Medulla oblongata (tissue), 1 donor: Measurements from ENCODE around the gene SLC31A1.
"Not testable (repeated sequence)": the region's sequence is repeated elsewhere in the genome, so short reads cannot be mapped to it uniquely, and the experiment has no call there.

ENCODE experiments used
- DNase-seq: peaks from one replicate; pipeline ENCODE4 v3.0.0-alpha.2; 2015; ENCODE audit errors: extremely low spot score

SLC31A1 gene

DNA sequence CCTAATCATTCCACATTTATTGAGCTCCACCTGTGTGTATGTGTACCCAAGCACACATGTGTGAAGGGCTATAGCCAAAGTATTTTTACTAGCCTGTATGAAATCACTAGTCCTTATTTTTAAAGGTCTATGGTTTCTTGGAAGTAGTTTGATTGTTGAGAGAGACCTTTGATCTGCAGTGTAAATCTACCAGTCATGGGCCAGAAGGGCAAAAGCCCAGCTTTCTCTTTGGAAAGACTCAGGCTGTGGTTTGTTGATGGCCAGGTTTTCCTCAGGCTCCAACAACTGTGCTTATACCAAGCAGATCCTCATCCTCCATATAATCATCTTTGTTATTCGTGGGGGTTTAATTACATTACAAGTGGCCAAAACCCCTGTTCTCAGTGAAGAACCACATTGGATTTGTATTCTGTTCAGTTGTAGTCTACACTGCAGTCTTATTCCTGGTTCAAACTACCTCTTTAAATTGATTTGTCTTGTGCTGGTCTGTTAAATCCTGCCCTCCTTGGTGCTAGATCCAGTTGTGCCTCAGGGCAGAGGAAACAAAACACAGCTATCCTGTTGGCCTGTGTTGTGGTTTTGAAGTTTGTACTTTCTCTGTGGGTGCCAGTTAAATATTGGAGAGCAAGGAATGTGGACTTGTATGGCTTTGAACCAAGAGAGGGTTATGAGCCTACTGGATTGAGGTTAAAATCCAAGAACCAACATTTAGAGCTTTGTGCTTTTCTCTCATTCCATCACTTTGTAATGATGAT, 40.8 kb downstream of the SLC31A1 start:
- no peak for DNase-seq

- DNase-seq = no peak
Observed at GRCh38 chr9:113266174-113266573, 44.8 kb downstream of the SLC31A1 start.

DNA sequence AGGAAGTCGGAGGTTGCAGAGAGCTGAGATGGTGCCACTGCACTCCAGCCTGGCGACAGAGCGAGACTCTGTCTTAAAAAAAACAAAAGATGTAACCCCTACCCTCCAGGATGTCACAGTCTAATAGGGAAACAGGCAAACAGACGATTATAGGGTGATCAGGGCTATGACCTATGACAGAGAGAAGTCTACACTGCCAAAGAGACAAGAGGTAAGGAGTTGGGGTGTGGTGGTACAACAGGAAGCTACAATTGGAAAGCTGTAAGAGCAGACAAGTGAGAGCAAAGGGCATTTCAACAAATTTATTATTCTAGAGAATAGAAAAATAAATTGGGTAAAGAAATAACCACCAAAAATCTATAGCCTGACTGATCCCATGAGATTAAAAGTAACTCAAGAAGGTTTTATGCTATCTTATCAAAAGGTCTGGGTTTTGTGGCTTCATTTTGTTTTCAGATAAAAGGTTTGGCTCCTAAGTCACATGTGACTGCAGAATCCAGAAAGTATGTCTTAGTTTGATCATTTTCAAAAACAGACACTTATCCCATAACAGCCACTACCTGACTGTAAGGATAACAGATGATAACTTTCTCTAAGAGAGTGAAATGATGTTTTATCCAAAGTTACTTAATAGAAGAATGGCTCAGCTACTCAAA, 46.7 kb downstream of the SLC31A1 start:
- DNase-seq = no peak

DNA sequence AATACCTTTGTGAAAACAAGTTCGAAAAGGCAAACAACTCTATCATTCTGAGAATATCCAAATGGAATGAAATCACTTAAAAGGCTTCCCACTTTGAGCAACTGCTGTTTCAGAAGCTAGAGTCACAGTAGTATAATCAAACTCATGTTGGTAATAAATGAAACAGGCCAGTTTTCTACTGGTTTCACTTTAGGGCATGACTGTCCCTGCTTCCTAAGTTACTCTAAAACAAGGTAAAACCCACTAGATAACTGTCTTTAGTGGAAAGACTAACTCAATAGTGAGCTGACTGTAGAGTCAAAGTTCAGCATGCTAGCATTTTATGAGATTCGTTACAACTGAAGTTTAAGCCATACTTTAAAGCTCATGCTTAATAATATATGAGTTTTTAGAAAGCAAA, 48.0 kb downstream of the SLC31A1 start:
- DNase-seq = no peak

DNA sequence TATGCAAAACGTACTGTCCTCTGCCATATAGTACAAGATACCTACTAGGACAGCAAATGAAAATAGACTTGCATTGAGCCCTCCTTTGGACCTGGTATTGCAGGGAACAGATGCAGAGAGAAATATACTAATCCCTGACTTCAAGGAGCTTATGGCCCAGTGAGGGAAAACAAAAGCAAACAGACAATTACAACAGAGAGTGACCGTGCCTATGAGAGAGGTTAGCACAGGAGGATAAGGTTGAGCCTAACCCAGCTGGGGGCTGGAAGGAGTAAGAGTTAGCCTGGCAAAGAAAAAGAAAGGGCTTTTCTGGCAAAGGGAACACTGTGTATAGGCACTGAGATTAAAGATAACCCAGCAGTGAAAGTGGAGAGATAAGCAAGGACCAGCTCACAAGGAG, 48.5 kb downstream of the SLC31A1 start:
- DNase-seq = no peak

GRCh38 chr9:113274474-113275156, 53.3 kb downstream of the SLC31A1 start:
- peak; percentile 84 for DNase-seq

DNA sequence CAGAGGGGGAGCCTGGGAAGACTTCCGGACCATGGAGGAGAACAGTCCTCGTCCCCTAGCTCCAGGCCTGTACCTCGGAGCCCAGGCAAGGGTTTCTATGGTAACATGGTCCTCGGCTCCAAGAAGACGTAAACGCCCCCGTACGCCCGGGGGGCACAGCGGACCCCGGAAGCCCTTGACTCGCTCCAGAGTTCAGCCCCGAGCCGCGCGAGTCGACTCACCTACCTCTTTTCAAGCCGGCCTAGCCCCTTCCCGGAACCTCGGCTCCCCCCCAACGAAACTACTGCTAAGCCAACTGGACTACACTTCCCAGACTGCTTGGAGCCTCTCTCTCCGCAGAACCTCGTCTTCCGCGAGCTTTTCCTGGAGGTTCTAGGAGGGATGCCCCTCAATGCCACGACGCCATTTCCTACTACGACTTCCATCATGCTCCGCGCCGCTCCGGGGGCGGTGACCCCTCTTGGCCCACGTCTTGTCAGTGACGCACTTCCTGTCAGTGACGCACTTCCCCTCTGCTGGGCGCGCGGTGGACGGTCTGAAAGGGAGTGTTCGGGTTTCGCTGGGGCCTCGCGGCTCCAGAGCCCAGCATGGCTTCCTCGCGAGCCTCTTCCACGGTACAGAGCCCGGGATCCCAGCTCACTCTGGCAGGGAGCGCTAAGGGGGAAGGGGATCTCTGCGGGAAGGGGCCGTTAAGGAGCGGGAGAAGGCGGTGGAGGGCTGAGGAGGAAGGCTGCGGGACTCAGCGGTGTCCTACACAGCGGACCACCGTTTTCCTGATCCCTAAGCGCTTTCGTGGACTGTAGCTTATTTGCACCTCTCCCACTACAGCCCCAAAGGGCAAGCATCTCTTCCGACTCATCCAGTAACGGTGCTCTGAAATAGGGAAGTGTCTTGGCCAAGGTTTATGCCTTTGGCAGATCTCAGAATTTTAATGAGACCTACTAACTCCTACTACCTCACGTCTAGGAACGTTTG, 54.1 kb downstream of the SLC31A1 start, which contains the start of the genes CDC26 and PRPF4:
CDC26 (minus strand) TSS at position 416 of the 975 bp plus-strand sequence. CDS start 3,065 bp downstream, outside the sequence.
PRPF4 (plus strand) TSS at position 502 of the 975 bp plus-strand sequence; CDS start at position 588, 86 bp downstream.
- peak; percentile 99 for DNase-seq

GRCh38 chr9:113278840-113279239, 57.5 kb downstream of the SLC31A1 start:
- no peak for DNase-seq

- DNase-seq = no peak
Observed at GRCh38 chr9:113281356-113281755, 60.0 kb downstream of the SLC31A1 start.

GRCh38 chr9:113289091-113289490, 67.7 kb downstream of the SLC31A1 start:
- no peak for DNase-seq

DNA sequence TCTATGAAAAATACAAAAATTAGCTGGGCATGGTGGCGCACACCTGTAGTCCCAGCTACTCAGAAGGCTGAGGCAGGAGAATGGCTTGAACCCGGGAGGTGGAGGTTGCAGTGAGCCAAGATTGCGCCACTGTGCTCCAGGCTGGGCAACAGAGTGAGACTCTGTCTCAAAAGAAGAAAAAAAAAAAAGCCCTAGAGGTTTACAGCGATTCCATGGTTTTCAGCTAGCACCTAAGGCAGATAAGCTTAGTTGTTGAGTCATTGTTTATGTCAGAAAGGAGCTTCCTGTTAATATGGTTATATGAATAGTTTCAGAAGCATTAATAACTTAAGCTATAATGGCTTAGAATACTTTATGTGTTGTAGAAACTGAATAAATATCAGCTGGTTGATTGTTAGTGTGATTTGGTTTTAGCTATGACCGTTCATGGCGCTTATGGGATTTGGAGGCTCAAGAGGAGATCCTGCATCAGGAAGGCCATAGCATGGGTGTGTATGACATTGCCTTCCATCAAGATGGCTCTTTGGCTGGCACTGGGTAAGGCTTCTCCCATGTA, 68.8 kb downstream of the SLC31A1 start:
- no peak for DNase-seq

DNA sequence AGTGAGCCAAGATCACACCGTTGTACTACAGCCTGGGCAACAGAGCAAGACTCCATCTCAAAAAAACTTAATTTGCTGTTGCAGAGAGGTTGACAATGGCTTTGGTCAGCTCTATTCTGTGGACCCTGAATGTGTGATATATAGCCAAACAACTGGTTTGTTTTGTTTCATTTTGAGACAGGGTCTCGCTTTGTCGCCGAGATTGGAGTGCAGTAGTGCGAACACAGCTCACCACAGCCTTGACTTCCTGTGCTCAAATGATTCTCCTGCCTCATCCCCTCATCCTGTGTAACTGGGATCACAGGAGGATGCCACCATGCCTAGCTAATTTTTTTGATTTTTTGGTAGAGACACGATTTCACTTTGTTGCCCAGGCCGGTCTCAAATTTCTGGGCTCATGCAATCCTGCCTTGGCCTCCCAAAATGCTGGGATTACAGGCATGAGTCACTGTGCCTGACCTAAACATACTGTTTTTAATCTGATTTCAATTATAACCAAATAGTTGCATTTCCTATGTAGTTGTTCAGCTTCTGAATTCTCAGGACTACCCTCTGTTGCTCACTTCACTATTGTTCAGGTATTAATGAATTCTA, 72.0 kb downstream of the SLC31A1 start:
- DNase-seq = no peak

DNA sequence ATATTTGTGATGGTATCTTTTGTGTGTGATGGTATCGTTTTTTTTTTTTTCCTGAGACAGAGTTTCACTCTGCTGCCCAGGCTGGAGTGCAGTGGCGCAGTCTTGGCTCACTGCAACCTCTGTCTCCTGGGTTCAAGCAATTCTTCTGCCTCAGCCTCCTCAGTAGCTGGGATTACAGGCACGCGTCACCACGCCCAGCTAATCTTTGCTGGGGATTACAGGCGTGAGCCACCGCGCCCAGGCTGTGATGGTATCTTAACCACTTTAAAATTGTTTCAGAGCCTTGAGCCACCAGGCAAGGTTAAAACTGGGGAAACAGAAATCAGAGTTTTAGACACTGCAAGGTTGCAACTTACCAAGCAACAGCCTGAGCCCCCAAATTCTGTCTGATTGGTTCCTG, 74.9 kb downstream of the SLC31A1 start:
- DNase-seq = not testable (repeated sequence)

DNA sequence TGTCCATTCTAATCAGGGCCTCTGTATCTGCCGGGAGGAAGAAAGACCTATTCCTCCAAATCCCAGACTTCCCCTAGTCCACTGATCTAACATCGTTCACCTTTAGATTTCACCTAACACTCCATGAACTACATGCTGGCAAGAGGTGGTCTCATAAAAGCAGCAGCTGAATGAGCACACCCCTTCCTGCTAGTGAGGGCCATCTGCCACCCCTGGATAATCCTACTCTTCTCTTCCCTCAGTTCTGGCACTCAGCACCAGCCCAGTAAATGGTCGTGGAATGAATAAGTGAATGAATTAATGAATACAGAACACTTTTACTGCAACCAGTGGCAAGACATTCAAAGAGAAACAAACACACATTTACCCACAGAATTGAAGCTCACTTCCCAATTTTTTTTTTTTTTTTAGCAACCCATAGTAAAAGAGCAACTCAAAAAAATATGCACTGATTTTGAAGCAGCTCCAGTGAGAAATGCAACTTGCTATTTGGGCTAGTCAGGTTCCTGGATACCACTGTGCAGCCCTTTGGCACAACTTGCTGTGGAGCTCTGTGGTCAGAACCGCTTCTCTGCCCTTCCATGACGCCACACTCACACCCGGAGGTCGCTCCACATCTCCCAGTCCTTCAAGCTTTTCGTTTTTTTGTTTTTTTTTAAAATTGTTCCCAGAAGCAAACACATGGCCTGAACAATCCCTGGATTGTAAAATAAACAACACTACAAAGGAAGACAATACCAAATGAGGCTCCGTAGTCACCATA, 75.6 kb downstream of the SLC31A1 start:
- DNase-seq = no peak

DNA sequence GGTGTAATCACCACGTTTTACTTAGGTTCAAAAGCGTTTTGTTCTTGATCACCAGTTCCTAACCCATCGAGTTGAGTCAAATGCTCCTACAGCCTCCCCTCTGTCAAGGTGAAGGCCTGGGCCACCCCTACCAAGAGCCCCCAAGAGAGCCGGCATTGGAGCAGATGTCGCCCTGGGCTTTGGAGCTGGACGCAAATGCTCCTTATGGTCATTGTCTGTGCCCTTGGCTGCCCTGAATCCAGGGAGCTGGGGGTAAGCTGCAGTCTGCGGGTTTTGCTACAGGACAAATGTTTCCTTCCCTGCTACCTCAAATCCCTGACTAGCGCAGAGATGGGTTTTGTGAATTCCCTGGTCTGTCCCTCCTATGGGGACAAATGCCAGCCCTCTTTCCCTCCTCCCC, 77.0 kb downstream of the SLC31A1 start:
- no peak for DNase-seq

- no peak for DNase-seq
Observed at GRCh38 chr9:113298924-113299770, 77.8 kb downstream of the SLC31A1 start.

- DNase-seq = peak; percentile 61
Observed at GRCh38 chr9:113299800-113300292, 78.5 kb downstream of the SLC31A1 start.

- no peak for DNase-seq
Observed at GRCh38 chr9:113301548-113301947, 80.2 kb downstream of the SLC31A1 start.
